ENCODE results near the gene XPC.

DNA sequence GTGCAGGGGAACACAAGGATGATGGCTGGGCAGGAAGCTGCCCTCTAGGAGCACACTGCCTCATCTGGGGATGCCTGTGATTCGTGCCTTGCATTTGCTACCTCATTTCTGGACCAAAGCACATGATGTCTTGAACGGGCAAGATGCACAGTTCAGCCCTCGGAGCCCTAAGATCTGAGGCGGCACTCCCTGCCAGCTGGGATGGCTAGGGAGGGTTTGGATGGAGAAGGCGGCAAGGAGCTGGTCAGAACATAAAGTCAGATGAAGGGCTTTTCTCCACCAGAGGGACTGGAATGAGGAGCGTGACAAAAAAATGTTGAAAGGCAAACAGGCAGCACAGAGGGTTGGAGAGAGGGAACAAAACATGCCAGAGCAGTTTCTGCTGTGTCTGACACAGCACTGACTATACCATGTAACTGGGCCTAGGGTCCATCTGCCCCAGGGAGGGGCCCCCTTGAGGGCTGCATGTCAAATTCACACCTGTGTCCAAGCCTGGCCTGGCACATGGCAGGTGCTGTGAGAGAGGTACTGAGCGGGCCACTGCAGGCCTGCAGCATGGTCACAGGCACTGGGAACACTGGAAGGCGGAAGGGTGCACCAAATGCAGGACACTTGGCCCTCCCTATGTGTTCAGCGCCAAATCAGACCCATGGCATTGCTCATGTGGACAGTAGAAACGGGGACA is 31.9 kb downstream of the XPC start:
- TF ChIP-seq ZNF391 (tag by site-specific recombination; IDR thresholded peaks at IDR 0.05; ENCODE audit: borderline replicate concordance, low read depth) (no peak), GLI4 (tag by site-specific recombination; IDR thresholded peaks at IDR 0.05) (no peak)
- TF ChIP-seq, protein P1, sequence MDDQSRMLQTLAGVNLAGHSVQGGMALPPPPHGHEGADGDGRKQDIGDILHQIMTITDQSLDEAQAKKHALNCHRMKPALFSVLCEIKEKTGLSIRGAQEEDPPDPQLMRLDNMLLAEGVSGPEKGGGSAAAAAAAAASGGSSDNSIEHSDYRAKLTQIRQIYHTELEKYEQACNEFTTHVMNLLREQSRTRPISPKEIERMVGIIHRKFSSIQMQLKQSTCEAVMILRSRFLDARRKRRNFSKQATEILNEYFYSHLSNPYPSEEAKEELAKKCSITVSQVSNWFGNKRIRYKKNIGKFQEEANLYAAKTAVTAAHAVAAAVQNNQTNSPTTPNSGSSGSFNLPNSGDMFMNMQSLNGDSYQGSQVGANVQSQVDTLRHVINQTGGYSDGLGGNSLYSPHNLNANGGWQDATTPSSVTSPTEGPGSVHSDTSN (CRISPR knock-in tag; IDR thresholded peaks at IDR 0.05) = no peak
- TF ChIP-seq, protein P2, sequence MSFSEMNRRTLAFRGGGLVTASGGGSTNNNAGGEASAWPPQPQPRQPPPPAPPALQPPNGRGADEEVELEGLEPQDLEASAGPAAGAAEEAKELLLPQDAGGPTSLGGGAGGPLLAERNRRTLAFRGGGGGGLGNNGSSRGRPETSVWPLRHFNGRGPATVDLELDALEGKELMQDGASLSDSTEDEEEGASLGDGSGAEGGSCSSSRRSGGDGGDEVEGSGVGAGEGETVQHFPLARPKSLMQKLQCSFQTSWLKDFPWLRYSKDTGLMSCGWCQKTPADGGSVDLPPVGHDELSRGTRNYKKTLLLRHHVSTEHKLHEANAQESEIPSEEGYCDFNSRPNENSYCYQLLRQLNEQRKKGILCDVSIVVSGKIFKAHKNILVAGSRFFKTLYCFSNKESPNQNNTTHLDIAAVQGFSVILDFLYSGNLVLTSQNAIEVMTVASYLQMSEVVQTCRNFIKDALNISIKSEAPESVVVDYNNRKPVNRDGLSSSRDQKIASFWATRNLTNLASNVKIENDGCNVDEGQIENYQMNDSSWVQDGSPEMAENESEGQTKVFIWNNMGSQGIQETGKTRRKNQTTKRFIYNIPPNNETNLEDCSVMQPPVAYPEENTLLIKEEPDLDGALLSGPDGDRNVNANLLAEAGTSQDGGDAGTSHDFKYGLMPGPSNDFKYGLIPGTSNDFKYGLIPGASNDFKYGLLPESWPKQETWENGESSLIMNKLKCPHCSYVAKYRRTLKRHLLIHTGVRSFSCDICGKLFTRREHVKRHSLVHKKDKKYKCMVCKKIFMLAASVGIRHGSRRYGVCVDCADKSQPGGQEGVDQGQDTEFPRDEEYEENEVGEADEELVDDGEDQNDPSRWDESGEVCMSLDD (tag by site-specific recombination; IDR thresholded peaks at IDR 0.05) = no peak

Measured in HEK293 (cell line).